ENCODE results near the gene C19orf53. TPM values are rescaled to one million over a fixed set of nuclear protein-coding genes. Genes with fewer than 3 reads are reported as not detected.

Gene C19orf53
- total RNA-seq, 1 experiment from 2014 or later, result 115 TPM

DNA sequence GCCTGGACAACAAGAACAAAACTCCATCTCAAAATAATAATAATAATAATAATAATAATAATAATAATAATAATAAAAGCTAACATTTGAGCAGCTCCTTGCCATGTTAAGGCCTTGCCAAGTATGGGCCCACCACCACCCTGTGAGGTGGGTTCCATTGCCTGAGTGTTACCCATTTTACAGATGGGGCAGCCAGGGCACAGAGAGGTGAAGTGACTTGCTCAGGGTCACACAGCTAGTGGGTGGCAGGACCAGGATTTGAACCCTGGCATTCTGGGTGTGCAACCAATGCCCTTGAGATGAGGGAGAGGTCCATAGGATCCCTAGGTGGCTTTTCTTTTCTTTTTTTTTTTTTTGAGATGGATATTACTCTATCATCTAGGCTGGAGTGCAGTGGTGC, 50.4 kb downstream of the C19orf53 start:
- no peak overlapping the region for H3K4me3 ChIP-seq (replicated peaks in 1 of 2; ENCODE audit: low read depth in 1 of 2, low read length in 2 of 2)
- no peak for ATAC-seq
- H3K27ac ChIP-seq (ENCODE audit: low read depth, low read length), result no peak overlapping the region
- H3K9ac ChIP-seq (ENCODE audit: low read length), result no peak overlapping the region
- RAD21 ChIA-PET (ENCODE audit: low non-redundant PET in 1 of 2, low total read pairs in 2 of 2, uncharacterized antibody in 2 of 2, unreplicated experiment in 2 of 2), result interaction anchor here in 1 of 2 experiments (0.6 kb wide), 1 partner anchor 39 kb away, joined by 4 read pairs; no protein-coding TSS in a partner anchor
- H3K79me2 ChIP-seq (ENCODE audit: insufficient read depth, low read length), result no peaks in the 10 kb centered on the region
- H3K9me2 ChIP-seq (ENCODE audit: insufficient read depth), result no peaks in the 10 kb centered on the region
- no peak for TF ChIP-seq ELF1 (IDR thresholded peaks at IDR 0.05; ENCODE audit: borderline replicate concordance, low read depth)
- H3K4me1 ChIP-seq (ENCODE audit: control insufficient read depth in 1 of 2, insufficient read depth in 2 of 2, low read length in 2 of 2), result peaks cover 3 to 15% of the 10 kb centered on the region in 2 experiments
- H3K4me2 ChIP-seq (ENCODE audit: low read length), result no peak overlapping the region
- no peaks in the 10 kb centered on the region for H4K20me1 ChIP-seq (ENCODE audit: insufficient read depth)
- H3K9me3 ChIP-seq (ENCODE audit: control insufficient read depth in 1 of 2, insufficient read depth in 1 of 2, low read depth in 1 of 2, low read length in 2 of 2), result no peaks in the 10 kb centered on the region
- BruUV-seq (replicated peaks), result no TSS peak
- H3K36me3 ChIP-seq (ENCODE audit: control insufficient read depth in 1 of 2, insufficient read depth in 2 of 2, low read length in 2 of 2), result no peaks in the 10 kb centered on the region
- no peak for DNase-seq (ENCODE audit: low read depth, low spot score)
- intact Hi-C loops (cut with micrococcal nuclease), result no loop called here
- H3K27me3 ChIP-seq (ENCODE audit: insufficient read depth, low read length), result no peaks in the 10 kb centered on the region
- CTCF ChIA-PET, result no interaction called here
- POLR2A ChIA-PET, result interaction anchor here (1.0 kb wide), 1 partner anchor 34 kb away, joined by 3 read pairs; no protein-coding TSS in a partner anchor
- H2AFZ ChIP-seq (ENCODE audit: low read depth, low read length, poor library complexity, severe bottlenecking), result no peak overlapping the region

DNA sequence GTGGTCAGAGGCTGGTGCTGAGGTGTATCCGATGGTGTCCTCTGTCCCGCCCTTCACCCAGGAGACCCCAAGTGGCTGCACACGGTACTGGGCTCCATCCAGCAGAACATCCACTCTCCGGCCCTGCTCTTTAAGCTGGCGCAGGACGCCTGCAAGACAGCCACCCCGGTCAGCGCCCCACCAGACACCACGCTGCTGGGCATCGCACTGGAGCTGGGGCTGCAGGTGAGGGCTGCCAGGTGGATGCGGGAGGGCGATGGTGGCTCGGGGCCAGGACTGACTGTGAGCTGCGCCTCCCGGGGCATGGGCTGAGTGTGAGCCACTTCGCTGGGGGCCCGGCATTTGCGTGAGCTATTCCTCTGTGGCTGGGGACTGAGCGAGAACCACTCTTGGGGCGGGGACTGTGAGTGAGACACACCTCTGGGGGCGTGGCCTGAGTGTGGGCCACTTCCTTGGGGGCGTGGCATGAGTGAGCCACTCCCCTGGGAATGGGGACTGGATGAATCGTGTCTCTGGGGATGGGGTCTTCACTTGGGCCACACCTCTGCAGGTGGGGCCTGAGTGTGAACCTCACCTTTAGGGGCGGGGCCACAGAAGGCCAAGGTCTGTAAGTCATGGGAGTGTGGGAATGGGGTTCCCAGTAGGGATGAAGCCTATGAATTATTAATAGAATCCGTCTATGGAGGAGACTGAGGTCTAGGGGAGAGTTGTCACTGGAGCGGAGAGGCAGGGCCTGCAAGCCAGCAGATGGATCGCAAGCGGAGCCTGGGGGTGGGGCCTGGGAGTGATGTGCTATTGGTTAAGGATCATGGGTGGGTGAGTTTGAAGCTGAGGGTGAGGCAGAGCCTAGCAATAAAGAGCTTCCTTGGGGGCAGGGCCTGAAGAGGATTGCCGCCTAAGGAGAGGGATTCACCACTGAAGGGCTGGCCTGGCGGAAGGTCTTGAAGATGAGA, 51.5 kb downstream of the C19orf53 start:
- Histone ChIP-seq H3K4me3 (replicated peaks in 1 of 2; ENCODE audit: low read depth in 1 of 2, low read length in 2 of 2) (no peak overlapping the region), H3K27ac (ENCODE audit: low read depth, low read length) (no peak overlapping the region; the same call in 1 of the 2 replicates), H3K4me2 (ENCODE audit: low read length) (no peak overlapping the region), H3K79me2 (ENCODE audit: insufficient read depth, low read length) (no peaks in the 10 kb centered on the region), H2AFZ (ENCODE audit: low read depth, low read length, poor library complexity, severe bottlenecking) (no peak overlapping the region), H3K9me3 (ENCODE audit: control insufficient read depth in 1 of 2, insufficient read depth in 1 of 2, low read depth in 1 of 2, low read length in 2 of 2) (no peaks in the 10 kb centered on the region), H3K27me3 (ENCODE audit: insufficient read depth, low read length) (no peaks in the 10 kb centered on the region), H4K20me1 (ENCODE audit: insufficient read depth) (no peaks in the 10 kb centered on the region), H3K4me1 (ENCODE audit: control insufficient read depth in 1 of 2, insufficient read depth in 2 of 2, low read length in 2 of 2) (peaks cover 3 to 15% of the 10 kb centered on the region in 2 experiments), H3K9ac (ENCODE audit: low read length) (no peak overlapping the region), H3K9me2 (ENCODE audit: insufficient read depth) (no peaks in the 10 kb centered on the region), H3K36me3 (ENCODE audit: control insufficient read depth in 1 of 2, insufficient read depth in 2 of 2, low read length in 2 of 2) (no peaks in the 10 kb centered on the region)
- CTCF ChIA-PET, result interaction anchor here (1.4 kb wide), 1 partner anchor 9 kb away, joined by 3 read pairs; no protein-coding TSS in a partner anchor
- DNase-seq (ENCODE audit: low read depth, low spot score) (no peak), ATAC-seq (peak; percentile 89)
- intact Hi-C loops (cut with micrococcal nuclease), result no loop called here
- no TSS peak for BruUV-seq (replicated peaks)
- RAD21 ChIA-PET (ENCODE audit: low non-redundant PET in 1 of 2, low total read pairs in 2 of 2, uncharacterized antibody in 2 of 2, unreplicated experiment in 2 of 2), result no interaction called here
- POLR2A ChIA-PET, result interaction anchor here (1.3 kb wide), 1 partner anchor 11 kb away, joined by 3 read pairs; no protein-coding TSS in a partner anchor
- TF ChIP-seq ZNF274 (IDR thresholded peaks at IDR 0.05; ENCODE audit: low read depth, low read length), result no peak
- TF ChIP-seq TCF7L2 (IDR thresholded peaks at IDR 0.05; ENCODE audit: borderline replicate concordance, extremely low read depth, insufficient read depth, insufficient read length), result no peak
- TF ChIP-seq, protein P1, sequence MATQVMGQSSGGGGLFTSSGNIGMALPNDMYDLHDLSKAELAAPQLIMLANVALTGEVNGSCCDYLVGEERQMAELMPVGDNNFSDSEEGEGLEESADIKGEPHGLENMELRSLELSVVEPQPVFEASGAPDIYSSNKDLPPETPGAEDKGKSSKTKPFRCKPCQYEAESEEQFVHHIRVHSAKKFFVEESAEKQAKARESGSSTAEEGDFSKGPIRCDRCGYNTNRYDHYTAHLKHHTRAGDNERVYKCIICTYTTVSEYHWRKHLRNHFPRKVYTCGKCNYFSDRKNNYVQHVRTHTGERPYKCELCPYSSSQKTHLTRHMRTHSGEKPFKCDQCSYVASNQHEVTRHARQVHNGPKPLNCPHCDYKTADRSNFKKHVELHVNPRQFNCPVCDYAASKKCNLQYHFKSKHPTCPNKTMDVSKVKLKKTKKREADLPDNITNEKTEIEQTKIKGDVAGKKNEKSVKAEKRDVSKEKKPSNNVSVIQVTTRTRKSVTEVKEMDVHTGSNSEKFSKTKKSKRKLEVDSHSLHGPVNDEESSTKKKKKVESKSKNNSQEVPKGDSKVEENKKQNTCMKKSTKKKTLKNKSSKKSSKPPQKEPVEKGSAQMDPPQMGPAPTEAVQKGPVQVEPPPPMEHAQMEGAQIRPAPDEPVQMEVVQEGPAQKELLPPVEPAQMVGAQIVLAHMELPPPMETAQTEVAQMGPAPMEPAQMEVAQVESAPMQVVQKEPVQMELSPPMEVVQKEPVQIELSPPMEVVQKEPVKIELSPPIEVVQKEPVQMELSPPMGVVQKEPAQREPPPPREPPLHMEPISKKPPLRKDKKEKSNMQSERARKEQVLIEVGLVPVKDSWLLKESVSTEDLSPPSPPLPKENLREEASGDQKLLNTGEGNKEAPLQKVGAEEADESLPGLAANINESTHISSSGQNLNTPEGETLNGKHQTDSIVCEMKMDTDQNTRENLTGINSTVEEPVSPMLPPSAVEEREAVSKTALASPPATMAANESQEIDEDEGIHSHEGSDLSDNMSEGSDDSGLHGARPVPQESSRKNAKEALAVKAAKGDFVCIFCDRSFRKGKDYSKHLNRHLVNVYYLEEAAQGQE (IDR thresholded peaks at IDR 0.05; ENCODE audit: low read depth), result no peak
- no peak for TF ChIP-seq ELF1 (IDR thresholded peaks at IDR 0.05; ENCODE audit: borderline replicate concordance, low read depth)
- TF ChIP-seq EZH2 (IDR thresholded peaks at IDR 0.05), result no peak
- TF ChIP-seq, protein P2, sequence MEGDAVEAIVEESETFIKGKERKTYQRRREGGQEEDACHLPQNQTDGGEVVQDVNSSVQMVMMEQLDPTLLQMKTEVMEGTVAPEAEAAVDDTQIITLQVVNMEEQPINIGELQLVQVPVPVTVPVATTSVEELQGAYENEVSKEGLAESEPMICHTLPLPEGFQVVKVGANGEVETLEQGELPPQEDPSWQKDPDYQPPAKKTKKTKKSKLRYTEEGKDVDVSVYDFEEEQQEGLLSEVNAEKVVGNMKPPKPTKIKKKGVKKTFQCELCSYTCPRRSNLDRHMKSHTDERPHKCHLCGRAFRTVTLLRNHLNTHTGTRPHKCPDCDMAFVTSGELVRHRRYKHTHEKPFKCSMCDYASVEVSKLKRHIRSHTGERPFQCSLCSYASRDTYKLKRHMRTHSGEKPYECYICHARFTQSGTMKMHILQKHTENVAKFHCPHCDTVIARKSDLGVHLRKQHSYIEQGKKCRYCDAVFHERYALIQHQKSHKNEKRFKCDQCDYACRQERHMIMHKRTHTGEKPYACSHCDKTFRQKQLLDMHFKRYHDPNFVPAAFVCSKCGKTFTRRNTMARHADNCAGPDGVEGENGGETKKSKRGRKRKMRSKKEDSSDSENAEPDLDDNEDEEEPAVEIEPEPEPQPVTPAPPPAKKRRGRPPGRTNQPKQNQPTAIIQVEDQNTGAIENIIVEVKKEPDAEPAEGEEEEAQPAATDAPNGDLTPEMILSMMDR (IDR thresholded peaks at IDR 0.05 in 2 of 3, conservative IDR thresholded peaks at IDR 0.05 in 1 of 3; ENCODE audit: borderline replicate concordance in 1 of 3, insufficient read depth in 1 of 3, low read depth in 2 of 3, low read length in 2 of 3), result peak in 1 of 3 experiments; percentile 22; a peak in 2 of 6 replicates
- no peak for TF ChIP-seq SRF (IDR thresholded peaks at IDR 0.05; ENCODE audit: low read depth)

Measured in HCT116 (cell line).